ENCODE results near the gene FNDC11. TPM values are rescaled to one million over a fixed set of nuclear protein-coding genes. Genes with fewer than 3 reads are reported as not detected.

Gene FNDC11
- total and polyA plus RNA-seq, 2 donors (not counting 3 experiments of a cell fraction or from before 2014, with no cell fraction given), result 0.71 to 1.9 TPM

GRCh38 chr20:63563225-63563935, 9.4 kb downstream of the FNDC11 start:
- H3K9me3 ChIP-seq (replicated peaks; ENCODE audit: control insufficient read depth, insufficient read depth, low read length), result no peaks in the 10 kb centered on the region
- intact Hi-C loops (cut with micrococcal nuclease), result no loop called here
- H3K79me2 ChIP-seq (ENCODE audit: control insufficient read depth, insufficient read depth, low read length), result no peaks in the 10 kb centered on the region
- H3K36me3 ChIP-seq (ENCODE audit: control insufficient read depth in 2 of 2, extremely low read depth in 1 of 2, insufficient read depth in 2 of 2, low read length in 2 of 2), result peaks cover 0 to 17% of the 10 kb centered on the region in 2 experiments
- no peak overlapping the region for H2AFZ ChIP-seq (ENCODE audit: low read depth, low read length)
- BruUV-seq (replicated peaks), result no TSS peak
- no peak overlapping the region for H3K27ac ChIP-seq (ENCODE audit: insufficient read depth, low read depth, low read length)
- H4K20me1 ChIP-seq (replicated peaks; ENCODE audit: control insufficient read depth, extremely low read depth, insufficient read depth, low read length), result no peaks in the 10 kb centered on the region
- dilution Hi-C loops (cut with MboI; ENCODE audit: extremely low pct_ligation_motif_present, low sequenced_read_pairs), result no loop called here
- no peak for DNase-seq (ENCODE audit: low read depth, low spot score)
- no peaks in the 10 kb centered on the region for H3K9me1 ChIP-seq (replicated peaks; ENCODE audit: control insufficient read depth, extremely low read depth, insufficient read depth, low read length)
- no peaks in the 10 kb centered on the region for H3K27me3 ChIP-seq (ENCODE audit: control insufficient read depth in 2 of 2, insufficient read depth in 2 of 2, low read length in 2 of 2)
- TF ChIP-seq JUN (IDR thresholded peaks at IDR 0.05; ENCODE audit: borderline replicate concordance, insufficient read depth, insufficient read length, low read depth) (no peak), FOS (IDR thresholded peaks at IDR 0.05; ENCODE audit: borderline replicate concordance, insufficient read depth, low read length) (no peak), MAX (IDR thresholded peaks at IDR 0.05; ENCODE audit: insufficient read depth, insufficient read length) (no peak), GATA2 (IDR thresholded peaks at IDR 0.05; ENCODE audit: insufficient read depth, insufficient read length, low read depth, low read length) (no peak), POLR2A (IDR thresholded peaks at IDR 0.05; ENCODE audit: low read depth, low read length) (no peak), EZH2 (IDR thresholded peaks at IDR 0.05; ENCODE audit: borderline replicate concordance, low read depth, low read length, severe bottlenecking) (no peak), CTCF (IDR thresholded peaks at IDR 0.05; ENCODE audit: extremely low read depth in 1 of 2, insufficient read depth in 1 of 2, low read depth in 1 of 2, low read length in 2 of 2) (no peak), POLR2AphosphoS5 (IDR thresholded peaks at IDR 0.05; ENCODE audit: insufficient read depth, low read depth, low read length) (no peak), MYC (IDR thresholded peaks at IDR 0.05; ENCODE audit: low read depth, low read length) (no peak)
- CTCF ChIA-PET, result no interaction called here
- H3K9ac ChIP-seq (replicated peaks; ENCODE audit: extremely low read depth, insufficient read depth, low read length), result no peak overlapping the region
- H3K4me1 ChIP-seq (ENCODE audit: control insufficient read depth, extremely low read depth, insufficient read depth, low read length), result no peaks in the 10 kb centered on the region
- H3K4me3 ChIP-seq (replicated peaks in 1 of 3; ENCODE audit: insufficient read depth in 1 of 3, low read depth in 1 of 3, low read length in 3 of 3), result no peak overlapping the region
- H3K4me2 ChIP-seq (ENCODE audit: insufficient read depth, low read length), result no peak overlapping the region
- POLR2A ChIA-PET, result no interaction called here
- no peak for FAIRE-seq

All from endothelial cell of umbilical vein (primary cell).